ENCODE measurements around the gene SPTBN1. TPM values are rescaled to one million over a fixed set of nuclear protein-coding genes. Genes with fewer than 3 reads are reported as not detected.

SPTBN1 gene
- total RNA-seq, 6 experiments from 2014 or later = 128 to 169 (median 159) TPM

DNA sequence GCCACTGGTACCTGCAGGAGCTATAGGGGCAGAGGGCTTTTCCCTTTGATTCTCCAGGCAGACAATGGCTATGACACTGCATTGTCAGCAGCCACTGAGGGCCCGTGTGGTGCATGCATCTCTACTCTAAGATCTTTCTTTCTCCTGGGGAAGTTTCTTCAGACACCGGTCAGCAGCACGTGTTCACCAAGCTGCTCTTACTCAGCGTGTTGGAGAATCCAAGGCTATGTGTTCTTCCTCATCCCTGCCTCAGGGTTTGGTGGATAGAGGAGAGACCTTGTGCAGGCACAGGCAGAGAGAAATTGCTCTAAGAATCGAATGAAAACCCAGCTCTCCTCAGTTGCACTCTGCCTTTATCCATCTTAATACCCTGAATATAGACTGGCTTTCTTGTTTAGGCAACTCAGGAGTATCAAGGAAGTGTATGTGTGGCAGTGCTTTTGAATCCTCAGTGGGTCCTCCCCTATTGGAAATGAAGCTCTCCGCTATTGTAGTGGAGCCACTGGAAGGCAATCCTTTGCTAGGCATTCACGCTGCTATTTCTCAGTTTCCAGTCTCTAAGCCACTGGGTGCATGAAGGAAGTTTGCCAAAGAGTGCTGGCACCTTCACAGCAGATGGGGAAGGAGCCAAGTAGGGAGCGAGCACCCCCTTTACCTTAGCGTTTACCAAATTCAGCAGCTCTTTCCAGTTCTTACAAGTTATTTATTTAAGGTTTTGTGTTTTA, 180.4 kb downstream of the SPTBN1 start:
- Mint-ChIP-seq H3K27ac (no peak overlapping the region), H3K4me1 (ENCODE audit: low read depth) (peaks cover 51% of the 10 kb centered on the region), H3K9me3 (no peaks in the 10 kb centered on the region), H3K36me3 (ENCODE audit: low read depth) (peaks cover 57% of the 10 kb centered on the region), H3K27me3 (ENCODE audit: insufficient read depth) (no peaks in the 10 kb centered on the region), H3K4me3 (no peak overlapping the region)
- DNase-seq = no peak
- TF ChIP-seq, protein P1, sequence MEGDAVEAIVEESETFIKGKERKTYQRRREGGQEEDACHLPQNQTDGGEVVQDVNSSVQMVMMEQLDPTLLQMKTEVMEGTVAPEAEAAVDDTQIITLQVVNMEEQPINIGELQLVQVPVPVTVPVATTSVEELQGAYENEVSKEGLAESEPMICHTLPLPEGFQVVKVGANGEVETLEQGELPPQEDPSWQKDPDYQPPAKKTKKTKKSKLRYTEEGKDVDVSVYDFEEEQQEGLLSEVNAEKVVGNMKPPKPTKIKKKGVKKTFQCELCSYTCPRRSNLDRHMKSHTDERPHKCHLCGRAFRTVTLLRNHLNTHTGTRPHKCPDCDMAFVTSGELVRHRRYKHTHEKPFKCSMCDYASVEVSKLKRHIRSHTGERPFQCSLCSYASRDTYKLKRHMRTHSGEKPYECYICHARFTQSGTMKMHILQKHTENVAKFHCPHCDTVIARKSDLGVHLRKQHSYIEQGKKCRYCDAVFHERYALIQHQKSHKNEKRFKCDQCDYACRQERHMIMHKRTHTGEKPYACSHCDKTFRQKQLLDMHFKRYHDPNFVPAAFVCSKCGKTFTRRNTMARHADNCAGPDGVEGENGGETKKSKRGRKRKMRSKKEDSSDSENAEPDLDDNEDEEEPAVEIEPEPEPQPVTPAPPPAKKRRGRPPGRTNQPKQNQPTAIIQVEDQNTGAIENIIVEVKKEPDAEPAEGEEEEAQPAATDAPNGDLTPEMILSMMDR (IDR thresholded peaks at IDR 0.05) = no peak

DNA sequence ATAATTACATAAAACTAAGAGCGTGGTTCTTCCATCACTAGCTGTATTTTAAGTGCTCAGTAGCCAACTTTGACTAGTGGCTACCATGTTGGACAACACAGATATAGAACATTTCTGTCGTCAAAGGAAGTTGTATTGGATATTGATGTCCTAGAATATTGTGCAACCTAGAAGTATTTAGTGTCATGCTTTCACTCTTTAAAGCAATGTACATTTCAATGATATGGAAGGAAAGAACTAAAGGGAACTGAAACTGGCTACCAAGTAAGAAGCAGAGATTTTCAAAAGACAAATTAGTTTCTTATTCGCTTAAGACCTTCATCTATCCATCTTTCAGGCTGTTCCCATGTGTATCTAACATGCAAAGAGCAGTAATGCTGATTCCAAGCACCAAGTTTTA, 182.0 kb downstream of the SPTBN1 start:
- Mint-ChIP-seq H3K4me3 (no peak overlapping the region), H3K9me3 (no peaks in the 10 kb centered on the region), H3K27ac (no peak overlapping the region), H3K27me3 (ENCODE audit: insufficient read depth) (no peaks in the 10 kb centered on the region), H3K4me1 (ENCODE audit: low read depth) (peaks cover 41% of the 10 kb centered on the region), H3K36me3 (ENCODE audit: low read depth) (peaks cover 51% of the 10 kb centered on the region)
- TF ChIP-seq, protein P1 (IDR thresholded peaks at IDR 0.05) = no peak
- no peak for DNase-seq

DNA sequence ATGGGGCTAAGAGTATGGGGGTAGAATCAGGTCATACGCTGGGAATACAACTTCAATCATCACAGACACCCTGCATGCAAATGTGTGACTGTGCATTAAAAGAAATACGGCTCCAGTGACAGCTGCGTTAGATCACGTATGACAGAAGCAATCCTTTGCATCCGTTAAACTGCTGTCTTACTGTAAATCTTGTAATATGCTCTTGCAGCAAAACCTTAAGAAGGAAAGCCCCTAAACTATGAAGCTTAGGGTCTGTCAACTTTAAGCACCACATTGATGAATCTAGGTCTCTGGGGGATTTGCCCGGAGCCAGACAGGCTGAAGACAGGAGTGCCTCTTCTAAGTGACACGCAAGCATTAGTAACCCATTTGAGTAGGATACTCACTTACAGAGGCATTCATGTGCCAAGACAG, 182.7 kb downstream of the SPTBN1 start:
- peaks cover 34% of the 10 kb centered on the region for H3K4me1 Mint-ChIP-seq (ENCODE audit: low read depth)
- H3K9me3 Mint-ChIP-seq = no peaks in the 10 kb centered on the region
- H3K4me3 Mint-ChIP-seq = no peak overlapping the region
- DNase-seq = no peak
- H3K27ac Mint-ChIP-seq = no peak overlapping the region
- TF ChIP-seq, protein P1 (IDR thresholded peaks at IDR 0.05) = no peak
- H3K27me3 Mint-ChIP-seq (ENCODE audit: insufficient read depth) = no peaks in the 10 kb centered on the region
- H3K36me3 Mint-ChIP-seq (ENCODE audit: low read depth) = peaks cover 47% of the 10 kb centered on the region

DNA sequence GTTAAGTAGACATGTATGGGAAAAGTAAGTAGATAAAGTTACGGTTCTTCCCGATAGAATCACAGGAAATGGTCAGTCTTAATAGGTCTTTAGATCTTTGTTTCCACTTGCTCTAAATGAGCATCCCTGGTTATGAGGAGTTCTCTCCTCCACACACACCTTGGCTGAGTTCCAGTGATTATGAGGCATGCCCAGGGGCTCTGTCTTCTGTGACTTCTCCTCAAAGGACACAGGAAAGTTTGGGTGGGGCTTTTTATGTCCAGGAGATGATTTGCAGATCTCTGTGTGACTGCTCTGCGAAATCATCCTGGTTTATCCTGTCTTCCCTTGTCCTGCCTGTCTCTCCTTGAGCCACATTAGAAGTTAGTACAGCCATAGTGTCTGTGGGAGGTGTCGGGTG, 183.5 kb downstream of the SPTBN1 start:
- Mint-ChIP-seq H3K36me3 (ENCODE audit: low read depth) (peaks cover 49% of the 10 kb centered on the region), H3K4me3 (no peak overlapping the region), H3K4me1 (ENCODE audit: low read depth) (peaks cover 26% of the 10 kb centered on the region), H3K9me3 (no peaks in the 10 kb centered on the region), H3K27ac (no peak overlapping the region), H3K27me3 (ENCODE audit: insufficient read depth) (no peaks in the 10 kb centered on the region)
- TF ChIP-seq, protein P1 (IDR thresholded peaks at IDR 0.05) = no peak
- no peak for DNase-seq

DNA sequence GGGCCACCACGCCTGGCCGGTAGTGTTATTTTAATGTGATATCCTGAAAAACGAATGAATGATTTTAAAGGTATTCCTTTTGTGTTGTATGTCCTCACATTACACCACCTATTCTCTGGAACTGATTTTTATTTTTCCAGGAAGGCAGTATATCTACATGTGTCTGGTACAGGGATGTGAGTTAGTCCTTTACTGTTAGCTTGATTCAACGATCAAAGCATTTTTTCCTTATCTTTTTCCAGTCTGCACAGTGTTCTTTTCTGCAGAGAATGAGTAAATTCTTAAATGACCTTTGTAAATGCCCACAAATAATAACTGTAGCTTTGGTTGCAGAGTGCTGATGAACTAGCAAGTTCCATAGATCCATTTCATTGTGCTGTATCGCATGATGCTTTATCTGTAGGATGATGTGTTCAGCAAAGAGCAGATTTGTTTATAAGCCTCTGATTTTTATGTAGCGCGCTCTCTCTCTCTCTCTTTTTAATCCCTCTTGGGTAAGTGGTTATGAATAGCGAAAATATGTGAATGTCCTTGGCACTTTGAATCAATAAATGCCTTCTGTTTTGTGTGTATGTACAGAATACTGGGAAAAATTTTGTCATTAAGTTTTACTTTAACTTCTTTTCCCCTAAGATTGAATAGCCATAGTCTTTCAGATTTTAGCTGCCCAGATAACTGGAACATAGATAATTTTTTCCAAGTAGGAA, 184.9 kb downstream of the SPTBN1 start:
- H3K27ac Mint-ChIP-seq = no peak overlapping the region
- peaks cover 50% of the 10 kb centered on the region for H3K36me3 Mint-ChIP-seq (ENCODE audit: low read depth)
- H3K4me3 Mint-ChIP-seq = no peak overlapping the region
- no peaks in the 10 kb centered on the region for H3K9me3 Mint-ChIP-seq
- no peaks in the 10 kb centered on the region; the same call in 1 of the 2 replicates for H3K27me3 Mint-ChIP-seq (ENCODE audit: insufficient read depth)
- H3K4me1 Mint-ChIP-seq (ENCODE audit: low read depth) = peaks cover 12% of the 10 kb centered on the region
- TF ChIP-seq, protein P1 (IDR thresholded peaks at IDR 0.05) = no peak
- DNase-seq = no peak
